Progenitor cell of endocrine pancreas (in vitro differentiated cells): Measurements from ENCODE around the gene FIS1. TPM values are rescaled to one million over a fixed set of nuclear protein-coding genes. Genes with fewer than 3 reads are reported as not detected.
"Not testable (repeated sequence)": the region's sequence is repeated elsewhere in the genome, so short reads cannot be mapped to it uniquely, and the experiment has no call there.

ENCODE experiments used
- DNase-seq: peaks from one replicate; pipeline ENCODE4 v3.0.0; 2021; ENCODE audit warnings: low spot score; ENCODE audit not compliant: unreplicated experiment
- H3K27ac Mint-ChIP-seq: 2 replicates; pipeline ENCODE4 v1.8.0; 2021; ENCODE audit warnings: mild to moderate bottlenecking, moderate library complexity, mixed read lengths
- H3K27me3 Mint-ChIP-seq: 2 replicates; pipeline ENCODE4 v1.8.0; 2021; ENCODE audit warnings: mixed read lengths
- H3K36me3 Mint-ChIP-seq: 2 replicates; pipeline ENCODE4 v1.8.0; 2022; ENCODE audit warnings: mixed read lengths; ENCODE audit not compliant: insufficient read depth
- H3K4me1 Mint-ChIP-seq: 2 replicates; pipeline ENCODE4 v1.8.0; 2021; ENCODE audit warnings: low read depth, mixed read lengths
- H3K4me3 Mint-ChIP-seq: 2 replicates; pipeline ENCODE4 v1.8.0; 2021; ENCODE audit warnings: low read depth, mild to moderate bottlenecking, moderate library complexity, mixed read lengths
- H3K9me3 Mint-ChIP-seq: 2 replicates; pipeline ENCODE4 v1.8.0; 2021; ENCODE audit warnings: low read depth, mixed read lengths
- total RNA-seq: library from RNA; stranded (reverse); gene quantifications from 2 replicates; pipeline ENCODE4 v1.2.1, GENCODE V29; 2021
- TF ChIP-seq, protein P1 (sequence below): fragments of 200-600 bp; sonication (generic); IDR thresholded peaks from one replicate; pipeline ENCODE4 v1.5.0; 2021; ENCODE audit warnings: antibody characterized with exemption, mild to moderate bottlenecking; ENCODE audit not compliant: unreplicated experiment

The FIS1 gene
- total RNA-seq, 1 donor from 2014 or later, result 118 TPM

DNA sequence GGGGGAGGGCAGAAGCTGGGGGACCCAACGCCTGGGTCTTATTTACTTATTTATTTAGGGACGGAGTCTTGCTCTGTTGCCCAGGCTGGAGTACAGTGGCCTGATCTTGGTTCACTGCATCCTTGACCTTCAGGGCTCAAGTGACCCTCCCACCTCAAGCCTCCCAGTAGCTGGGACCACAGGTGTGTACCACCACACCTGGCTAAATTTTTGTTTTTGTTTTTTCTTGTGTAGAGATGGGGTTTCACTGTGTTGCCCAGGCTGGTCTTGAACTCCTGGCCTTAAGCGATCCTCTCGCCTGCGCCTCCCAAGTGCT, 42.3 kb downstream of the FIS1 start:
- H3K4me1 Mint-ChIP-seq, result peaks cover 6% of the 10 kb centered on the region
- H3K9me3 Mint-ChIP-seq, result no peaks in the 10 kb centered on the region
- peaks cover 3% of the 10 kb centered on the region for H3K36me3 Mint-ChIP-seq
- H3K4me3 Mint-ChIP-seq, result no peak overlapping the region
- TF ChIP-seq, protein P1, sequence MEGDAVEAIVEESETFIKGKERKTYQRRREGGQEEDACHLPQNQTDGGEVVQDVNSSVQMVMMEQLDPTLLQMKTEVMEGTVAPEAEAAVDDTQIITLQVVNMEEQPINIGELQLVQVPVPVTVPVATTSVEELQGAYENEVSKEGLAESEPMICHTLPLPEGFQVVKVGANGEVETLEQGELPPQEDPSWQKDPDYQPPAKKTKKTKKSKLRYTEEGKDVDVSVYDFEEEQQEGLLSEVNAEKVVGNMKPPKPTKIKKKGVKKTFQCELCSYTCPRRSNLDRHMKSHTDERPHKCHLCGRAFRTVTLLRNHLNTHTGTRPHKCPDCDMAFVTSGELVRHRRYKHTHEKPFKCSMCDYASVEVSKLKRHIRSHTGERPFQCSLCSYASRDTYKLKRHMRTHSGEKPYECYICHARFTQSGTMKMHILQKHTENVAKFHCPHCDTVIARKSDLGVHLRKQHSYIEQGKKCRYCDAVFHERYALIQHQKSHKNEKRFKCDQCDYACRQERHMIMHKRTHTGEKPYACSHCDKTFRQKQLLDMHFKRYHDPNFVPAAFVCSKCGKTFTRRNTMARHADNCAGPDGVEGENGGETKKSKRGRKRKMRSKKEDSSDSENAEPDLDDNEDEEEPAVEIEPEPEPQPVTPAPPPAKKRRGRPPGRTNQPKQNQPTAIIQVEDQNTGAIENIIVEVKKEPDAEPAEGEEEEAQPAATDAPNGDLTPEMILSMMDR, result no peak
- H3K27ac Mint-ChIP-seq, result no peak overlapping the region
- DNase-seq, result no peak
- H3K27me3 Mint-ChIP-seq, result peaks cover 42% of the 10 kb centered on the region

DNA sequence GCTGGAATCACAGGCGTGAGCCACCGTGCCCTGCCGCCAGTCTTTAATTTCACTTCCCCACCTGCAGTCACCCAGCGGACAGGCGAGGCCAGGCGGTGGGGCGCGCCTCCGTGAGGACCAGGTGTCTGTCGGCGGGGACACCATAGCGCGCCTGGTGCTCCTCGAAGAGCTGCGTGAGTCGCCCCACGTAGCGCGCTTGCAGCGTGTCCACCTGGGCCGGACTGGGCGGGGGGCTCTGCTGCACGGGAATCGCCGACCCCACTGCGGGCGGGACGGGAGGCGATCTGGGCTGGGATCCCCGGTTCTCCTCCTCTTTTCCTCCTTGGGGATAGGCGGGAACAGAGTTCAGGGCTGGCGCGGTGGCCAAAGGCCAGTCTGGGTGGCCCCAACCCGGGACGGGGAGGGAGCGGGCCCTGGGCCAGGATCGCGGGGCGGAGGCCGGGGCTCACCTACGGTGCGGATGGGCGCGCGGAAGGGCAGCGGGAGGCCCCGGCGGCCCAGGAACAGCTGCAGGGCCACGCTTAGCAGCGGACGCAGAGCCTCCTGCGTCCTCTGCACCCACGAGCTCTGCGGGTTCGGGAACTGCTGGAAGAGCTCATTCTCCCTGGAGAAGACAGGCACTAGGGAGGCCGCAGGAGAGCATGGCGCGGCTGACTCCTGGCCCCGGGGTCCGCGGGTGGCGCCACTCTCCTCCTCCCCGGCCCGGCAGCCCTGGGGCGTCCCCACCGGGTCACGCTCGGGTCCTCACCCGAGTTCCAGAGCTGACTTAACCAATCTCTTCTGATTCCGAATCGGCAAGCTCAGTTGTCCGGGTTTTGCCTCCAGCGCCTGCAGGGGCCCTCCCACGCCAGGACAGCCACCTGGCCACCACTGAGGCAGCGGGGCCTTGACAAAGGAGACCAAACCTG, 42.9 kb downstream of the FIS1 start:
- peaks cover 3% of the 10 kb centered on the region for H3K36me3 Mint-ChIP-seq

DNA sequence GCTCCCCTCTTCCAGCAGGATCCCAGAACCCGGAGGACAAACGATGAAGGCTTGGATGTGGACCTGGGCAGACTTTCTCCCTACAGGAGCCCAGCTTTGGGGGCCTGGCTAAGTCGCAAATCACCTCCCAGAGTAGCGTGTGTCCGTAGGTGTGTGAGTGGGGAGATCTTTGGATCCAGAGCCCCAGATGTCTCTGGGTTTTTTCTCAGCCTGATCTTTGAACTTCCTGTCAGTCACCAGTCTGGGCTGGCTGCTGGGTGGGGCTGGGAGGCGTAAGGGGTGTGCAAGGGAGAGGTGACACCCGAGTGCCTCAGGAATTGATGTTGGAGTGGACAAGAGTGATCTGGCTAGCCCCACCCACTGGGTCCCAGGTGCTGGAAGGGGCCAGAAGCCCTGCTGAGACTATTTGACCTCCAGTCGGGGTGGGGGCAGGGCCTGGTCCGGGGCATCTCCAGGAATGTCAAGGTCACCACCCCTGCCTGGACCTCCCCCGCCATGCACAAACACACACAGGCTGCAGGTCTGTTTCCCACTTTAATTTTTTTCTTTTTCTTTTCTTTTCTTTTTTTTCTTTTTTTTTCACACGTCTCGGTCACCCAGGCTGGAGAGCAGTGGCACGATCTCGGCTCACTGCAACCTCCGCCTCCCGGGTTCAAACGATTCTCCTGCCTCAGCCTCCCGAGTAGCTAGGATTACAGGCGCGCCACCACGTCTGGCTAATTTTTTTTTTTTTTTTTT, 43.9 kb downstream of the FIS1 start, which contains the start of gene MOGAT3:
MOGAT3 (minus strand) TSS at position 175 of the 738 bp plus-strand sequence. CDS start 182 bp downstream, outside the sequence.
- DNase-seq, result no peak
- no peak within 1 kb of the TSS for H3K27ac Mint-ChIP-seq
- H3K4me3 Mint-ChIP-seq, result no peak within 1 kb of the TSS
- no peaks in the 10 kb centered on the region for H3K9me3 Mint-ChIP-seq
- H3K36me3 Mint-ChIP-seq, result peaks cover 3% of the 10 kb centered on the region
- peaks cover 6% of the 10 kb centered on the region for H3K4me1 Mint-ChIP-seq
- H3K27me3 Mint-ChIP-seq, result peaks cover 42% of the 10 kb centered on the region
- TF ChIP-seq, protein P1, result no peak

More for the DNA sequence above, 42.9 kb downstream of the FIS1 start:
- Mint-ChIP-seq H3K4me3 (no peak overlapping the region), H3K27ac (no peak overlapping the region), H3K9me3 (no peaks in the 10 kb centered on the region), H3K4me1 (peaks cover 6% of the 10 kb centered on the region), H3K27me3 (peaks cover 42% of the 10 kb centered on the region)
- no peak for DNase-seq
- TF ChIP-seq, protein P1, result no peak

DNA sequence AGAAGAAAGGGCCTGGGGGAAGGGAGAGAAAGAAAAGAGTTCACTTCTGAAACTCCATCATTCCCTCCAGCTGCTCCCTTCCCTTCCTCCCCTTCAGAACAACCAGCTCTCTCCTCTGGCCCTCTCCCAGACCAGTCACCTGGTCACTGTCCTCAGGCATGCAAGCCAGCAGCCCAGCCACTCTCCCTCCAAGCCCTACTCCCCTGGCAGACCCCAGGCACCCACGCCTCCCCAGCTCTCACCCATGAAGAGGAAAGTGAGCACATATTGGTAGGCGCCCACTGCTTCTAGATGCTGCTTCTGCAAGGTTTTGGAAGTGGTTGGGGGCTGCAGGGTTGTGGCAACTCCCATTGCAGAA, 44.4 kb downstream of the FIS1 start:
- H3K27me3 Mint-ChIP-seq, result peaks cover 42% of the 10 kb centered on the region
- H3K4me1 Mint-ChIP-seq, result peaks cover 6% of the 10 kb centered on the region
- H3K9me3 Mint-ChIP-seq, result no peaks in the 10 kb centered on the region
- DNase-seq, result no peak
- TF ChIP-seq, protein P1, result no peak
- no peak overlapping the region for H3K27ac Mint-ChIP-seq
- H3K4me3 Mint-ChIP-seq, result no peak overlapping the region
- H3K36me3 Mint-ChIP-seq, result no peaks in the 10 kb centered on the region

DNA sequence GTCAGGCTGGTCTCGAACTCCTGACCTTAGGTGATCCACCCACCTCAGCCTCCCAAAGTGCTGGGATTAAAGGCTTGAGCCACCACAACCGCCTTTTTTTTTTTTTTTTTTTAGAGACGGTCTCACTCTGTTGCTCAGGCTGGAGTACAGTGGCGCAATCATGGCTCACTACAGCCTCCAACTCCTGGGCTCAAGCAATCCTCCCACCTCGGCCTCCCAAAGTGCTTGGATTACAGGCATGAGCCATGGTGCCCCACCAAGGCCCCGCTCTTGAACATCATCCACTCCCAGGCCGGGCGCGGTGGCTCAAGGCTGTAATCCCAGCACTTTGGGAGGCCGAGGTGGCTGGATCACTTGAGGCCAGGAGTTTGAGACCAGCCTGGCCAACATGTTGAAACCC, 45.4 kb downstream of the FIS1 start:
- H3K36me3 Mint-ChIP-seq, result not testable (repeated sequence)

More for the DNA sequence above, 45.4 kb downstream of the FIS1 start:
- not testable (repeated sequence) for DNase-seq, H3K9me3 Mint-ChIP-seq, H3K27ac Mint-ChIP-seq, H3K4me3 Mint-ChIP-seq, H3K4me1 Mint-ChIP-seq
- H3K27me3 Mint-ChIP-seq, result peaks cover 47% of the 10 kb centered on the region
